Smooth muscle cell of trachea (primary cell): ENCODE data around the gene TCEAL8. TPM values are rescaled to one million over a fixed set of nuclear protein-coding genes. Genes with fewer than 3 reads are reported as not detected.

ENCODE experiments used
- total RNA-seq: library from RNA; depleted of rRNA; stranded (reverse); fragments of >200 nt; gene quantifications from 2 replicates; pipeline ENCODE4 v1.2.1, GENCODE V29; 2014

TCEAL8 gene, protein sequence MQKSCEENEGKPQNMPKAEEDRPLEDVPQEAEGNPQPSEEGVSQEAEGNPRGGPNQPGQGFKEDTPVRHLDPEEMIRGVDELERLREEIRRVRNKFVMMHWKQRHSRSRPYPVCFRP
- total RNA-seq, result 99.7 and 155 TPM in 2 replicates

DNA sequence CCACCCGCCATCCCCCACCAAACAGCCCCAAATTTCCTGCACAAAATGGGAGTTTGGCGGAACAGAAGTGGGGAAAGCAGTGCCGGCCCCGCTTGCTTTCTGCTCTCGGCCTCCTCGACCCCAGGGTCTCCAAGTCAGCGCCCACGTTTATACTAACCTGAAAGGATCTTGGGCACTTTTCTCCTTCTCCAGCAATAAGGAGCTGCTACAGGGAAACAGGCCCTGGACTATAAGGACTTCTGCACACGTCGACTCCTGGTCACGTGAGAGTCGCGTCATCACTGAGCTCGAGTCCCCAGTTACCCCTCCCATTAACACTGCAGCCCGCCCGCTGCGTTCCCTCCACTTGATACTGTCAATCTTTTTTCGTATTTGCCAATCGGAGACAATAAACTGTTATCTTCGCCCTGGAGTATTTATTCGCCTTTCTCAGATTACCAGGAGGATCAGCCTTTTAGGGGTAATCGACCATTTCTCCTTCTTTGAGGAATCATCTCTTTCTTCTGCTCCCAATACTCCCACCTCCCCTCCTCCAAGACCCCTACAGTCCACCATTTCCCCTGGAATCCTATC is at the start of gene TCEAL8:
Gene TCEAL8 (minus strand): TSS at position 235 of the 573 bp plus-strand sequence. CDS start 1,176 bp downstream, outside the sequence.

DNA sequence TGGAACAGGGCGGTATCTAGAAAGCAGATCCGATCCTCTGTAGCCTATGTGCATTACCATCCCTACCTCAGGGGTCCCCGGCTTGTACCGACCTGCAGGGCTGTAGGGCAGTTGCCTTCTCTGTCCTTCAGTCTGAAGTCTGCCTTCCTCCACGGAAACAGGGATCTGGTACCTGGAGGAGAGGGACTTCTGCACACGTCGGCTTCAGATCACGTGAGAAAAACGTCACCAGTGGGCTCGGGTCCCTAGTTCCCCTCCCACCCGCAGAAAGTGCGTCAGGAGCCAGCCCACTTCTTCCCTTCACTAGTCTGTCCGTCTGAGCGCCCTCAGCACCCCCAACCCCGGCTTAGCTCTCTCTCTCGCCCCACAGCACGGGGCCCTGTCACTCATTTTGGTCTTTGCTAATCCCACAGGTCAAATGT is 21.6 kb upstream of the TCEAL8 start, which contains the start of gene TCEAL5:
Gene TCEAL5 (minus strand): TSS at position 170 of the 422 bp plus-strand sequence. CDS start 2,187 bp downstream, outside the sequence.

DNA sequence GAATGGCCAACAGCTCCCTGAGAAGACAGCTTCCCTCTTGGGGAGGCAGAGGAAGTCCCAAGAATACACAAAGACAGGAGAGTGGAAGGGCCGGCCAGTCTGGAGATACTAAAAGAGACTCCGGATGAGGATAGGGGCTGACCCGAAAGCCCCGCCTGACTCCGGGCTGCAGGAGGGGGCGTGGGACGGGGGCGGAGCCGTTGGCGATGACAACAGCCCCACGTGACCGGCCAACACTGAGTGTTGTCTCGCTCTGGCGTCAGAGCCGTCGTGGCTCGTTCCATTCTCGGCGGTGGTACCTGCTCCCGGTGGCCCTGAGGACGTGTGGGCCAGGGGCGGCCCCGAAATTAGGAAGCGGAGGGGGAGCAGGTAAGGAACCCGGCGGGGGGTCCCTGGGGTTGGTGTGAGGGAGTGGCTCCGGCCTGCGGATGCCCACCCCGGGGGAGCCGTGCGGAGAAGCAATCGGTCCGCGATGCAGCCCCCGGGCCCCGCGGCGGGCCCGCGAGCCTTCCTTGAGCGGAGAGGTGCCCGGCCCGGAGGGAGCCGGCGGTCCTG is 40.0 kb downstream of the TCEAL8 start, which contains the start of gene BEX4:
Gene BEX4 (plus strand): TSS at position 239 of the 555 bp plus-strand sequence. CDS start 1,046 bp downstream, outside the sequence.

Other genes starting within 250 kb of the TCEAL8 start
- 0.15 and 0.17 TPM in 2 replicates for gene BEX1, start 191.0 kb downstream of the TCEAL8 start, total RNA-seq
- not detected in 2 replicates for gene NXF3, start 162.0 kb downstream of the TCEAL8 start, total RNA-seq
- gene BEX4, start 40.0 kb downstream of the TCEAL8 start, total RNA-seq, result 19.2 and 23.2 TPM in 2 replicates
- not detected in 2 replicates for gene TCEAL5, start 21.6 kb upstream of the TCEAL8 start, total RNA-seq
- gene BEX2, start 55.8 kb upstream of the TCEAL8 start, total RNA-seq, result 0.73 and 0.99 TPM in 2 replicates
- 43.7 and 66.8 TPM in 2 replicates for gene TCEAL7, start 75.1 kb upstream of the TCEAL8 start, total RNA-seq
- 77.6 and 144 TPM in 2 replicates for gene TCEAL9, start 101.4 kb upstream of the TCEAL8 start, total RNA-seq
- 321 and 412 TPM in 2 replicates for gene BEX3, start 121.4 kb upstream of the TCEAL8 start, total RNA-seq